GM18907 (cell line): Measurements from ENCODE around the gene ROGDI.

Experiments
- ATAC-seq: cut with Tn5 transposase; IDR thresholded peaks from one replicate; pipeline ENCODE4 v1.9.1; 2021; ENCODE audit warnings: mild to moderate bottlenecking, moderate library complexity; ENCODE audit not compliant: unreplicated experiment

ROGDI gene

DNA sequence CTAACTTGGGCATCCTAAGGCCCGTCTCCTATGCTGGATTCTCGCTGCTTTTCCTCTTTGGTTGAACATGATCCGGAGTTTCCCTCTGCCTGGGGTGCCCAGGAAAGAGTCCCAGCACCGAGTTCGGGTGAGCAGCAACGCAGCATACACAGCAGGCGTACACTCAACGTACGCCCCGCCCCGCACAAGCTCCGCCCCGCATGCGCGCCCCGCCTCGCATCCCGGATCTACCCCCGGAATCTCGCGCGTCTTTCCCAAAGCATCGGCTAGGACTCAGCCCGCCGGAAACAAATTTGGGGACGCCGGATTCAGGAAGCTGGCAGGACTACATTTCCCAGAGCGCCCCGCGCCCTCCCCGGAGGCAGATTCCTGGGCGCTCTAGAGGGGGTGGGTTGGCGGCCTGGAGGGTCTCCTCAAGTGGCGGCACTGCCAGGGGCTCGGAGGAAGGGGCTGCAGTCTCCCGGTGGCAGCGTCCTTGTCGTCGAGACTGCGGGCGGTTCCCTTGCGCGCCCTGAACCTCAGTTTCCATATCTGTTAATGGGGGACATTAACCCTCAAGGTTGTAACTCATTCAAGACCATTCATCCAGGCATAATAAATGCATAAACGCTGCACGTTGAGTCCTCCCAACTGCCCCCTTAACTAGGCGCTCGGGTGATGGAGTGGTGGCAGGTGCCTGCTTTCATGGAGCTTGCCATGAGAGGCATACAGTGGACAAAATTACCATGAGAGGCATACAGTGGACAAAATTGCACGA lies 33.7 kb downstream of the ROGDI start:
- peak; percentile 73 for ATAC-seq

GRCh38 chr16:4767872-4768548 lies 34.4 kb downstream of the ROGDI start:
- ATAC-seq: no peak

GRCh38 chr16:4766875-4767628 lies 35.4 kb downstream of the ROGDI start, which contains the start of gene ZNF500:
TSS of gene ZNF500 (minus strand) at chr16:4767162. CDS start at chr16:4765978, 1,184 bp downstream.
- peak; percentile 87 for ATAC-seq

GRCh38 chr16:4765511-4766474 lies 36.6 kb downstream of the ROGDI start:
- ATAC-seq: no peak

DNA sequence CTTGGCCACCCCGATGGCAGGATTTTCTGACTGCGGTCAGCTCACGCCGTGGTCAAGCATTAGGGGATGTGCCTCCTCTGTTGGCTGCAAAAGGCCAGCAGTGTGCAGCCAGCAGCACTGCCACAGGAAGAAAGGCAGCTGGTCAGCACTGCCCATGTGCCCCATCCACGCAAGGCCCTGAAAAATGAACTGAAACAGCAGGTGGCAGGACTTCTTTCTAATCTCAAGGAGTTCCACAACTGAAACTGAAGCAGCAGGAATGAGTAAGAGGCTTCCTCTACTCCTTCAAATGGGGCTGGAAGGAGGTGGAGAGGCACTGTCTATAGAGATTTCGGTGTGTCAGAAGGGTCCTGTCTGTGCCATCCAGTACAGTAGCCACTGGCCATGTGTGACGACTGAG lies 38.6 kb downstream of the ROGDI start:
- ATAC-seq: no peak

DNA sequence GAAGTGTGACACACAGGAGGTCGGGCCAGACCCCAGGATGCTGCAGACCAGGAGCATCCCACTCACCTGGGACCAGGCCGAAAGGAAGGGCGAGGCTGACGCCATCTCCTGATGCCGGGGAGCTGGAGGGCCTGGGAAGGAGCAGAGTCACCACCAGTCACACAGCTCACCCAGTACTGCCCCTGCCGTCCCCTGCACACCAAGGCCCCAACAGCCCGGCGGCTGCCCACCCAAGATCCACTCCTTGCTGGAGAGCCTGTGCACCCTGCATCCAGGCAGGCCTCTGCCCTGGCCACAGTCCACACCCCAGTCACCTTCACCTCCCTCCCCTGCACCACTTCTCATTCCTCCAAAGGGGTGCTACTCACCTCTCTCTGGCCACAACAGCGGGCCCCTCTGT lies 40.2 kb downstream of the ROGDI start:
- no peak for ATAC-seq

- ATAC-seq: no peak
Measured at GRCh38 chr16:4760221-4760910, 42.1 kb downstream of the ROGDI start.

DNA sequence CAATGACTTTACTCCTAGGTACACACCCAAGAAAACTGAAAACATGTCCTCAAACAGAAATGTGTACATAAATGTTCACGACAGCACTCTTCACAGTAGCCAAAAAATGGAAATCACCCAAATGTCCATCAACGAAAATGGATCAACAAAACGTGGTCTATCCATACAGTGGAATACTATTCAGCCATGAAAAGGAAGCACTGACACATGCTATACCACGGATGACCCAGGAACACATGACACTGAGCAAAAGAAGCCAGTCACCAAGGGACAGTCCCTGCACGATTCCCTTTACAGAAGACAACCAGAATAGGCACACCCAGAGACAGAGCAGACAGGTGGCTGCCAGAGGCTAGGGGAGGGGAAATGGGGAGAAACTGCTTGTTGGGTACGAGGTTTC lies 46.7 kb downstream of the ROGDI start:
- no peak for ATAC-seq

DNA sequence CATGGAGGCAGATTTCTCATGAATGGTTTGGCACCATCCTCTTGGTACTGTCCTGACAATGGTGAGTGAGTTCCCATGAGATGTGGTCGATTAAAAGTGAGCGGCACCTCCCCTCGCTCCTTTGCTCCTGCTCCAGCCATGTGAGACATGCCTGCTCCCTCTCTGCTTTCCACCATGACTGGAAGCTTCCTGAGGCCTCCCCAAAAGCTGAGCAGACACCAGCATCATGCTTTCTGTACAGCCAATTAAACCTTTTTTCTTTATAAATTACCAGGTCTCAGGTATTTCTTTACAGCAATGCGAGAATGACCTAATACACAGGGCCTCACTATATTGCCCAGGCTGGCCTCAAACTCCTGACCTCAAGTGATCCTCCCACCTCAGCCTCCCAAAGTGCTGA lies 47.6 kb downstream of the ROGDI start:
- no peak for ATAC-seq

DNA sequence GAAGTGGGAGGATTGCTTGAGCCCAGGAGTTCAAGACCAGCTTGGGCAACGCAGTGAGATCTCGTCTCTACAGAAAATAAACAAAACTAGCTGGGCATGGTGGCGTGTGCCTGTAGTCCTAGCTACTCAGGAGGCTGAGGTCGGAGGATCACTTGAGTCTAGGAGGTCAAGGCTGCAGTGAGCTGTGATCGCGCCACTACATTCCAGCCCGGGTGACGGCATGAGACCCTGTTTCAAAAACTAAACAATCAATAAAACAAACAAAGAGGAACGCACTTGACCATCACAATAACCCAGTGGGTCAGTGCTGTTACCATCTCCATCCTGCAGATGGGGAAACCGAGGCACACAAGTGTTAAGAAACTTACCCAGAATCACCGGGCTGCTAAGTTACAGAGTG lies 49.2 kb downstream of the ROGDI start:
- ATAC-seq: no peak

DNA sequence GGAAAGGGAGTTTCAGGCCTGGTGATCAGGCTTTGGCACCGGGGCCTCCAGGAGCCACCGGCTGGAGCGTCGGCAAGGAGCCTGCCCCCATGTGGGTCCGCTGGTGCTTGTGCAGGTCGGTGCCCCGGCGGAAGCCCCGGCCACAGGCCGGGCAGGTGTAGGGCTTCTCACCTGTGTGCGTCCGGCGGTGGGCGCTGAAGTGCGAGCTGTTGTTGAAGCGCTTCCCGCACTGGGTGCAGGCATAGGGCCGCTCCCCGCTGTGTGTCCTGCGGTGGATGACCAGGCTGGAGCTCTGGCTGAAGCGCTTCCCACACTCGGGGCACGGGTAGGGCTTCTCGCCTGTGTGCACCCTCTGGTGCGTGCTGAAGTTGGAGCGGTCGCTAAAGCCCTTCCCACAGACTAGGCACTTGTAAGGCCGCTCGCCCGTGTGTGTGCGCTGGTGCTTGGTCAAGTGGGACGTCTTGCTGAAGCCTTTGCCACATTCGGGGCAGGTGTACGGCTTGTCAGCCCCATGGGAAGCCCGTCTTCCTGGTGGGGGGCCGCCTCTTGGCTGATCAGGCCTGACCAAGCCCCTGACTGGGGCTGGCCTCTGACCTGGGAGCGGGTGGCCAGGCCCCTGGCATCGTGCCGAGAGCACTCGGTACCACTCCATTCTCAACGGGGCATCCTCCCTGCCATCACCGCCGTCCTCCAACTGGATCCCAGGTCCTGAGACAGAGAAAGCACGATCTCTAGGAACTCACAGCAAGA lies 49.9 kb downstream of the ROGDI start:
- no peak for ATAC-seq

DNA sequence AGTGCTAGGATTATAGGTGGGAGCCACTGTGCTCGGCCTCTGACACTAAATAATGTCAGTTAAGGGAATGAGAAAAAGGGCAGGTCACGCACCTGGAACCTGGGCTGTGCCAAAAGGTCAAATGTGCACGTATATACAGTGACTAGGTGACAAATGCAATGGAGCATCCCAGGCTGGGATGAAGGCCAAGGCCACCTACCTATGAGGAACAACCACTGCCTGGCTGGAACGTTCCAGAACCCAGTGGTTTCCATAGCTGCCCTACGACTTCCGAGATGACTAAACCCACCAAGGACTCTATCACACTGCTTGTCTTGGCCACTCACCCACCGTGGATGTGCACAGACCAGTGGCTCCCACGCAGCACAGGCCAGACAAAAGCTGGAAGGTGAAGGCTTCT lies 51.5 kb downstream of the ROGDI start:
- no peak for ATAC-seq

GRCh38 chr16:4749700-4750257 lies 52.7 kb downstream of the ROGDI start:
- no peak for ATAC-seq

GRCh38 chr16:4748682-4749411 lies 53.6 kb downstream of the ROGDI start:
- ATAC-seq: no peak

GRCh38 chr16:4747906-4748681 lies 54.3 kb downstream of the ROGDI start:
- no peak for ATAC-seq

DNA sequence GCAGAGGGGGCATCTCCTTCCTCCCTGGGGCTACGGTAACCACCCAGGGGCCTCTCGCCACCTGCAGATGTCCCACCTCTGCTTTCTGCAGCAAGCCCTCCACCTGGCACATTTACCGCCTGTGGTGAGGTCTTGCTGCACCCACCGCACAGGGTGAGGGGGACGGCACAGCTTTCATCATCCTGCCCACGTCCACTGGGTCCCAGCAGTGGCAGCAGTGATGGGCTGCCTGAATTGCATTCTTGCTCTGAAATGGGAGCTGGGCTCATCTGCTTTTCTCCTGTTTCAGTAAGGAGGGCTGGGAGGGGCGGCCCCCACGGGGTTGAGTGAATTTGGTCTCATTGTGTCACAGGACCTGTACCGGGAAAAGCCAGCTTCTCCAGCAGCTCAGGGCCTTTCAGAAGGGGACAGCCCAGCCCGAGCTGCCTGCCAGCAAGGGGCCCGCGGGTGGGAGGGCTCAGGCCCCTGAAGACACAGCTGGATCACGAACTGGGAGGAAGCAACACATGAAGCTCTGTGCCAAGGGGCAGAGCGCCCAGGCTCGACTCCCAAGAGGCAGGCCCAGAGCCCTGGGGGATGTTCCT lies 55.4 kb downstream of the ROGDI start:
- ATAC-seq: no peak
